ENCODE results near the gene GPX6.

GRCh38 chr6:28486533-28486932 is 29.1 kb downstream of the GPX6 start:
- TF ChIP-seq CTCF (conservative IDR thresholded peaks at IDR 0.05 in 1 of 2, IDR thresholded peaks at IDR 0.05 in 1 of 2; ENCODE audit: low read depth in 1 of 2, low read length in 2 of 2), result no peak
- TF ChIP-seq EZH2 (IDR thresholded peaks at IDR 0.05; ENCODE audit: low read length, missing control alignments), result no peak
